Measurements from ENCODE around the gene FPGS.

Gene FPGS

GRCh38 chr9:127810378-127811187 lies 7.9 kb downstream of the FPGS start:
- DNase-seq (ENCODE audit: low read depth in 3 of 3, low spot score in 1 of 3), result no peak

- DNase-seq (ENCODE audit: low read depth in 3 of 3, low spot score in 1 of 3), result no peak
These were observed 9.3 kb downstream of the FPGS start for GRCh38 chr9:127812011-127812410.

GRCh38 chr9:127812936-127813675 lies 10.4 kb downstream of the FPGS start:
- no peak for DNase-seq (ENCODE audit: low read depth in 3 of 3, low spot score in 1 of 3)

- no peak for DNase-seq (ENCODE audit: low read depth in 3 of 3, low spot score in 1 of 3)
These were observed 11.1 kb downstream of the FPGS start for GRCh38 chr9:127813686-127814226.

- no peak for DNase-seq (ENCODE audit: low read depth in 3 of 3, low spot score in 1 of 3)
These were observed 12.2 kb downstream of the FPGS start for GRCh38 chr9:127814619-127815511.

GRCh38 chr9:127815512-127816361 lies 13.1 kb downstream of the FPGS start:
- no peak for DNase-seq (ENCODE audit: low read depth in 3 of 3, low spot score in 1 of 3)

GRCh38 chr9:127816362-127816725 lies 13.7 kb downstream of the FPGS start:
- no peak for DNase-seq (ENCODE audit: low read depth in 3 of 3, low spot score in 1 of 3)

- DNase-seq (ENCODE audit: low read depth in 3 of 3, low spot score in 1 of 3), result no peak
These were observed 14.0 kb downstream of the FPGS start for GRCh38 chr9:127816728-127817127.

GRCh38 chr9:127817881-127818434 lies 15.3 kb downstream of the FPGS start:
- DNase-seq (ENCODE audit: low read depth in 3 of 3, low spot score in 1 of 3), result no peak

GRCh38 chr9:127818574-127818973 lies 15.9 kb downstream of the FPGS start:
- no peak for DNase-seq (ENCODE audit: low read depth in 3 of 3, low spot score in 1 of 3)

- DNase-seq (ENCODE audit: low read depth in 3 of 3, low spot score in 1 of 3), result no peak
These were observed 19.4 kb downstream of the FPGS start for GRCh38 chr9:127822108-127822507.

- no peak for DNase-seq (ENCODE audit: low read depth in 3 of 3, low spot score in 1 of 3)
These were observed 22.8 kb downstream of the FPGS start for GRCh38 chr9:127825319-127826051.

- DNase-seq (ENCODE audit: low read depth in 3 of 3, low spot score in 1 of 3), result no peak
These were observed 23.7 kb downstream of the FPGS start for GRCh38 chr9:127826253-127826913.

- DNase-seq (ENCODE audit: low read depth in 3 of 3, low spot score in 1 of 3), result no peak
These were observed 25.8 kb downstream of the FPGS start for GRCh38 chr9:127828262-127829031.

- no peak for DNase-seq (ENCODE audit: low read depth in 3 of 3, low spot score in 1 of 3)
These were observed 26.7 kb downstream of the FPGS start for GRCh38 chr9:127829205-127829906.

- DNase-seq (ENCODE audit: low read depth in 3 of 3, low spot score in 1 of 3), result no peak
These were observed 29.6 kb downstream of the FPGS start for GRCh38 chr9:127832248-127832647.

GRCh38 chr9:127833555-127833954 lies 30.9 kb downstream of the FPGS start:
- no peak for DNase-seq (ENCODE audit: low read depth in 3 of 3, low spot score in 1 of 3)
